GM23338 (cell line): ENCODE data around the gene CIRBP. TPM values are rescaled to one million over a fixed set of nuclear protein-coding genes. Genes with fewer than 3 reads are reported as not detected.

ENCODE experiments used
- ATAC-seq: fragments of 200-7000 bp; cut with Tn5 transposase; 3 replicates; pipeline ENCODE4 v1.9.1; 2020
- DNase-seq: peaks from one replicate; pipeline ENCODE4 v3.0.0-alpha.2; 2015; ENCODE audit warnings: low spot score
- H2AFZ ChIP-seq: fragments of 200-600 bp; sonication (generic); 2 replicates; pipeline ENCODE4 v1.8.0; 2016; ENCODE audit warnings: antibody characterized with exemption, mild to moderate bottlenecking, moderate library complexity
- H3F3A ChIP-seq: fragments of 200-600 bp; sonication (generic); replicated peaks from 2 replicates; pipeline ENCODE4 v1.8.0; 2017; ENCODE audit warnings: antibody characterized with exemption, mixed run types, low read depth
- H3K27ac ChIP-seq: fragments of 200-600 bp; sonication (generic); 2 replicates; pipeline ENCODE4 v1.6.1; 2016; ENCODE audit warnings: low read depth
- H3K27me3 ChIP-seq: fragments of 200-600 bp; sonication (generic); 2 replicates; pipeline ENCODE4 v1.8.0; 2016; ENCODE audit warnings: mild to moderate bottlenecking, mixed run types, moderate library complexity; ENCODE audit not compliant: insufficient read depth
- H3K36me3 ChIP-seq: fragments of 200-600 bp; sonication (generic); 2 replicates; pipeline ENCODE4 v1.8.0; 2016; ENCODE audit warnings: mild to moderate bottlenecking; ENCODE audit not compliant: insufficient read depth
- H3K4me1 ChIP-seq: fragments of 200-600 bp; sonication (generic); 2 replicates; pipeline ENCODE4 v1.8.0; 2016; ENCODE audit warnings: mild to moderate bottlenecking, moderate library complexity; ENCODE audit not compliant: insufficient read depth
- H3K4me2 ChIP-seq: fragments of 200-600 bp; sonication (generic); 2 replicates; pipeline ENCODE4 v1.7.1; 2017; ENCODE audit warnings: mixed run types
- H3K4me3 ChIP-seq: fragments of 200-600 bp; sonication (generic); 2 replicates; pipeline ENCODE4 v1.6.1; 2016; ENCODE audit warnings: mixed run types
- H3K79me2 ChIP-seq: fragments of 200-600 bp; sonication (generic); replicated peaks from 2 replicates; pipeline ENCODE4 v1.8.0; 2017; ENCODE audit warnings: mild to moderate bottlenecking; ENCODE audit not compliant: insufficient read depth
- H3K9me2 ChIP-seq: fragments of 200-600 bp; sonication (generic); 2 replicates; pipeline ENCODE4 v1.8.0; 2017; ENCODE audit not compliant: insufficient read depth
- H4K20me1 ChIP-seq: fragments of 200-600 bp; sonication (generic); replicated peaks from 2 replicates; pipeline ENCODE4 v1.8.0; 2017; ENCODE audit warnings: mild to moderate bottlenecking; ENCODE audit not compliant: insufficient read depth
- H3K27ac Mint-ChIP-seq: 2 replicates; pipeline ENCODE4 v1.8.0; 2020; ENCODE audit warnings: inconsistent platforms, mild to moderate bottlenecking, moderate library complexity, mixed read lengths
- H3K27me3 Mint-ChIP-seq: 3 replicates; pipeline ENCODE4 v1.8.0; 2022; ENCODE audit warnings: low read depth, mild to moderate bottlenecking, moderate library complexity, mixed read lengths, inconsistent platforms; ENCODE audit not compliant: insufficient read depth, poor library complexity
- H3K36me3 Mint-ChIP-seq: 3 replicates; pipeline ENCODE4 v1.8.0; 2021; ENCODE audit warnings: low read depth, mild to moderate bottlenecking, inconsistent platforms, moderate library complexity, mixed read lengths
- H3K4me1 Mint-ChIP-seq: 3 replicates; pipeline ENCODE4 v1.8.0; 2020; ENCODE audit warnings: mild to moderate bottlenecking, inconsistent platforms, mixed read lengths
- H3K4me3 Mint-ChIP-seq: 3 replicates; pipeline ENCODE4 v1.8.0; 2021; ENCODE audit warnings: moderate library complexity, mild to moderate bottlenecking, inconsistent platforms, mixed read lengths
- H3K9me3 Mint-ChIP-seq: 3 replicates; pipeline ENCODE4 v1.8.0; 2020; ENCODE audit warnings: moderate library complexity, mild to moderate bottlenecking, inconsistent platforms, mixed read lengths
- CREB1 ChIP-seq: fragments of 250-450 bp; sonication (Bioruptor Pico); IDR thresholded peaks from 2 replicates; pipeline ENCODE4 v1.5.0; 2020; ENCODE audit warnings: low read depth, mild to moderate bottlenecking, moderate library complexity
- CTCF ChIP-seq, 2 experiments: fragments of 200-600 bp in 1 of 2; sonication (generic) in 1 of 2; conservative IDR thresholded peaks; 2 replicates each; pipeline versions ENCODE4 v1.5.1 to v1.6.1; 2016 to 2017; ENCODE audit warnings: antibody characterized with exemption in 2 of 2, low read depth in 2 of 2, mild to moderate bottlenecking in 2 of 2, moderate library complexity in 1 of 2
- ETS1 ChIP-seq: IDR thresholded peaks from 2 replicates; pipeline ENCODE4 v1.6.1; 2016; ENCODE audit warnings: antibody characterized with exemption
- EZH2 ChIP-seq: fragments of 200-600 bp; sonication (generic); IDR thresholded peaks from one replicate; pipeline ENCODE4 v1.8.0; 2017; ENCODE audit warnings: antibody characterized with exemption, mild to moderate bottlenecking, low read depth; ENCODE audit not compliant: unreplicated experiment
- EZH2phosphoT487 ChIP-seq: fragments of 200-600 bp; sonication (generic); IDR thresholded peaks from one replicate; pipeline ENCODE4 v1.8.1; 2018; ENCODE audit warnings: antibody characterized with exemption; ENCODE audit not compliant: unreplicated experiment
- JUNB ChIP-seq: IDR thresholded peaks from one replicate; pipeline ENCODE4 v1.6.1; 2016; ENCODE audit warnings: antibody characterized with exemption; ENCODE audit not compliant: unreplicated experiment
- NANOG ChIP-seq: IDR thresholded peaks from 2 replicates; pipeline ENCODE4 v1.6.1; 2016; ENCODE audit warnings: antibody characterized with exemption, borderline replicate concordance
- POLR2AphosphoS5 ChIP-seq: IDR thresholded peaks from 2 replicates; pipeline ENCODE4 v1.6.1; 2016; ENCODE audit warnings: antibody characterized with exemption, low read depth
- REST ChIP-seq: IDR thresholded peaks from one replicate; pipeline ENCODE4 v1.6.1; 2018; ENCODE audit warnings: antibody characterized with exemption; ENCODE audit not compliant: unreplicated experiment
- STAT1 ChIP-seq: IDR thresholded peaks from one replicate; pipeline ENCODE4 v1.6.1; 2016; ENCODE audit warnings: antibody characterized with exemption; ENCODE audit not compliant: unreplicated experiment
- ZNF114 ChIP-seq: fragments of 250-450 bp; sonication (Bioruptor Pico); IDR thresholded peaks from 2 replicates; pipeline ENCODE4 v1.5.0; 2020; ENCODE audit warnings: mild to moderate bottlenecking, moderate library complexity
- ZNF331 ChIP-seq: fragments of 250-450 bp; sonication (Bioruptor Pico); IDR thresholded peaks from 2 replicates; pipeline ENCODE4 v1.5.0; 2020; ENCODE audit warnings: low read depth, mild to moderate bottlenecking, moderate library complexity
- ZNF462 ChIP-seq: fragments of 250-450 bp; sonication (Bioruptor Pico); IDR thresholded peaks from 2 replicates; pipeline ENCODE4 v1.5.0; 2020; ENCODE audit warnings: mild to moderate bottlenecking, moderate library complexity
- polyA plus RNA-seq: library from polyadenylated mRNA; unstranded; fragments of >200 nt; fragmentation: Nextera tagmentation; extraction: Ambion mirVana; gene quantifications from 2 replicates; pipeline ENCODE4 v1.2.1, GENCODE V29; 2016
- total RNA-seq: library from RNA; depleted of rRNA; stranded (reverse); fragments of >200 nt; shearing (Covaris generic); gene quantifications from 2 replicates; pipeline ENCODE4 v1.2.3, GENCODE V29; 2014

Gene CIRBP
- total and polyA plus RNA-seq, 2 experiments from 2014 or later, result 153 to 202 TPM

GRCh38 chr19:1310853-1311180 lies 41.7 kb downstream of the CIRBP start:
- H3K4me1 Mint-ChIP-seq, result no peaks in the 10 kb centered on the region
- H3K36me3 Mint-ChIP-seq, result no peaks in the 10 kb centered on the region
- Histone ChIP-seq H3K4me3 (no peak overlapping the region), H2AFZ (no peak overlapping the region), H3K4me2 (no peak overlapping the region), H3K79me2 (no peaks in the 10 kb centered on the region), H3K27ac (no peak overlapping the region), H4K20me1 (no peaks in the 10 kb centered on the region; the same call in 1 of the 2 replicates), H3K9me2 (no peaks in the 10 kb centered on the region), H3K36me3 (no peaks in the 10 kb centered on the region), H3F3A (no peaks in the 10 kb centered on the region), H3K4me1 (no peaks in the 10 kb centered on the region), H3K27me3 (no peaks in the 10 kb centered on the region)
- TF ChIP-seq NANOG (no peak), ZNF462 (CRISPR knock-in tag) (no peak), EZH2 (no peak), ETS1 (no peak), REST (no peak), JUNB (no peak), CREB1 (CRISPR knock-in tag) (no peak), ZNF114 (no peak), POLR2AphosphoS5 (no peak), ZNF331 (CRISPR knock-in tag) (no peak), CTCF (conservative IDR thresholded peaks at IDR 0.05; ENCODE audit: low read depth in 2 of 2) (no peak), STAT1 (no peak), EZH2phosphoT487 (no peak)
- DNase-seq, result no peak
- no peaks in the 10 kb centered on the region for H3K9me3 Mint-ChIP-seq
- H3K4me3 Mint-ChIP-seq, result no peak overlapping the region
- peaks cover 19% of the 10 kb centered on the region for H3K27me3 Mint-ChIP-seq
- no peak for ATAC-seq
- no peak overlapping the region for H3K27ac Mint-ChIP-seq
